ENCODE results near the gene SPG21. TPM values are rescaled to one million over a fixed set of nuclear protein-coding genes. Genes with fewer than 3 reads are reported as not detected.

The SPG21 gene, protein sequence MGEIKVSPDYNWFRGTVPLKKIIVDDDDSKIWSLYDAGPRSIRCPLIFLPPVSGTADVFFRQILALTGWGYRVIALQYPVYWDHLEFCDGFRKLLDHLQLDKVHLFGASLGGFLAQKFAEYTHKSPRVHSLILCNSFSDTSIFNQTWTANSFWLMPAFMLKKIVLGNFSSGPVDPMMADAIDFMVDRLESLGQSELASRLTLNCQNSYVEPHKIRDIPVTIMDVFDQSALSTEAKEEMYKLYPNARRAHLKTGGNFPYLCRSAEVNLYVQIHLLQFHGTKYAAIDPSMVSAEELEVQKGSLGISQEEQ
- total RNA-seq: 46.3 and 47.3 TPM in 2 replicates

DNA sequence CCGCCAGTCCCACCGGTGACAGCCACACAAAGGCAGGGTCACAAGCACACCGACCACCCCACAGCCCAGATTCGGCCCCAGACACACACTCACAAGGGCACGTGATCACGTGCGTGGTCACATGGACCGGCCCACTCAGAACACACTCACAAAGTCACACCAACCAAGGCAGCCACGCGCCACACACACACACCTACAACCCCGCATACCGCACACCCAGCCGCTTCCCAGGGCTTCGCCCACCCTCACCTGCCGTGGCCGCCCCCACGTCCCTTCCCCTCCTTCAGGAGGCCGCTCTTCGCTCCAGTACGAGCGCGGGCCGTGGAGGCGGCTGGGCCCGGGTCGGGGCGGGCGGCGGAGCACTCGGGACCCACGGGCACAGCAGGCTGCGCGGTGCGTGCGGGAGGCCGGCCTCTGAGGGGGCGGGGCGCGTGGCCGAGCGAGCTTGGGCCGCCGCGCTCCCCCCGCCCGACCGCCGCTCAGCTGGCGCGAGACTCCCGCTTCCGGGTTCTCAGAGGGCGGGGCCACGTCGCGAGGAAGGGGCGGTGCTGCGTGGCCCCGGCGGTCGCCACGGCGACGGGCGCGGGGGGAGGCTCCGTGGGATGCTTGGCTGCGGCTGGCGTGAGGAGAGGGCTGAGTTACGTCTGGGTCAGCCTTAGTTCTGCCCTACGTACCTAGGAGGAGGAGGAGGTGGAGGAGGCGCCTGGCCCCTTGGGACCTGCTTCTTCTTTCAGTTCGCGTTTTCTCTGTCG, at the start of gene SPG21:
Gene SPG21 (minus strand): TSS at position 499 of the 752 bp plus-strand sequence. CDS start 6,345 bp downstream, outside the sequence.

DNA sequence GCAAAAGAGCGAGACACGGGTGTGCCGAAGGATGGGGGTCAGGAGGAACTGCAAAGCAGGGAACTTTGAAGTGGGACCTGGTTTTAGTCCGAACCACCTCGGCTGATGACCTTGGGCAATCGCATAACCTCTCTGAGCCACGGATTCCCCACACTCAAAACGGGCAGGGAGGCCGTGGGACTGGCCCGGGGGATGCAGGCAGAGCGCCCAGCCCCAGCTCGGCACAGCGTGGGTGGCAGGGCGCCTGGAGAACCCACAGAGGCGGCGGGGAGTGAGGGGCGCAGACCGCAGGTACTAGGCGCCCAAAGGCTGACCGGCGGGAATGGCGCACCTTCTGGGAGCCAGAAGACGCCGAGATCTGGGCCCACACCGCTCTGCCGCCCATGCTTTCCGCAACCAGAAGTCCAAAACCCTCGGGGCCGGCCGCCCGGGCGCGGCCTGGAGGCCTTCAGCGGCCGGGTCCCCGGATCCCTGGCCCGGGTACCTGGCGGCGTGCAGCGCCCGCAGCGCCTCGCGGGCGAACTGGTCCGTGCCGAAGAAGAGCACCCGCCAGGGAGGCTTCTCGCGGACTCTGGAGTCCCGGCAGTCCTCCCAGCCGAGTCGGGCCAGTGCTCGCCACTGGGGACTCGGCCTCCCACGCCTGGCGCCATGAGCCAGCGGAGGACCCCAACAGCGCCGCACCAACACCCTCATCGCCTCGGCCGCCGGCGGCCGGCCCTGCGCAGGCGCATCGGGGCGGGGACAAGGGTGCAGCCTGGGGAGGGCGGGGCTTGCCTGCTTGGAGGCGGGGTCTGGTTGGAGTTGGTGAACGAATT, 39.4 kb upstream of the SPG21 start, which contains the start of gene MTFMT:
Gene MTFMT (minus strand): TSS at position 719 of the 815 bp plus-strand sequence. CDS start 26 bp downstream, at position 693.

Other genes starting within 250 kb of the SPG21 start
- gene RBPMS2, start 214.3 kb downstream of the SPG21 start, total RNA-seq: 0.09 TPM in 1 of 2 replicates, not detected in the other
- 6.3 and 8.4 TPM in 2 replicates for gene PIF1, start 164.3 kb downstream of the SPG21 start, total RNA-seq
- gene PLEKHO2, start 148.0 kb downstream of the SPG21 start, total RNA-seq: 21.7 and 23.5 TPM in 2 replicates
- 1.6 and 2.7 TPM in 2 replicates for gene ANKDD1A, start 78.0 kb downstream of the SPG21 start, total RNA-seq
- 10.3 and 11.5 TPM in 2 replicates for gene MTFMT, start 39.7 kb upstream of the SPG21 start, total RNA-seq
- not detected in 2 replicates for gene SLC51B, start 55.5 kb upstream of the SPG21 start, total RNA-seq
- gene RASL12, start 78.1 kb upstream of the SPG21 start, total RNA-seq: 0.09 TPM in 1 of 2 replicates, not detected in the other
- gene KBTBD13, start 86.8 kb upstream of the SPG21 start, total RNA-seq: not detected in 2 replicates
- 0.90 and 1.9 TPM in 2 replicates for gene UBAP1L, start 125.3 kb upstream of the SPG21 start, total RNA-seq
- gene PDCD7, start 143.9 kb upstream of the SPG21 start, total RNA-seq: 10.3 and 12.5 TPM in 2 replicates
- 46.3 and 48.5 TPM in 2 replicates for gene CLPX, start 195.4 kb upstream of the SPG21 start, total RNA-seq
- not detected in 2 replicates for gene CILP, start 221.6 kb upstream of the SPG21 start, total RNA-seq